GM12878 (cell line): ENCODE measurements around the gene MRPL16. TPM values are rescaled to one million over a fixed set of nuclear protein-coding genes. Genes with fewer than 3 reads are reported as not detected.

ENCODE experiments used
- CHD1 ChIP-seq: IDR thresholded peaks from 2 replicates; pipeline ENCODE4 v1.6.1; 2012; ENCODE audit warnings: low read depth, low read length, improper control_type of control experiment
- ELK1 ChIP-seq: IDR thresholded peaks from 2 replicates; pipeline ENCODE4 v1.6.1; 2012; ENCODE audit warnings: low read depth, low read length, improper control_type of control experiment
- ETV6 ChIP-seq, 2 experiments: fragments of 450-650 bp in 1 of 2; IDR thresholded peaks in 1 of 2; conservative IDR thresholded peaks in 1 of 2; 2 replicates each; pipeline ENCODE4 v1.6.1; 2014; ENCODE audit warnings: antibody characterized with exemption in 1 of 2, borderline replicate concordance in 1 of 2, low read depth in 1 of 2, mild to moderate bottlenecking in 1 of 2, moderate library complexity in 1 of 2
- JUND ChIP-seq: IDR thresholded peaks from 2 replicates; pipeline ENCODE4 v1.6.1; 2012; ENCODE audit warnings: low read depth, mild to moderate bottlenecking, low read length, improper control_type of control experiment, moderate library complexity
- KAT2A ChIP-seq: conservative IDR thresholded peaks from 2 replicates; pipeline ENCODE4 v1.6.1; 2011; ENCODE audit warnings: low read depth, low read length; ENCODE audit not compliant: control insufficient read depth
- NR2C2 ChIP-seq: IDR thresholded peaks from 2 replicates; pipeline ENCODE4 v1.6.1; 2011; ENCODE audit warnings: borderline replicate concordance, low read depth; ENCODE audit not compliant: control insufficient read depth, insufficient read length
- POLR2A ChIP-seq: IDR thresholded peaks from 2 replicates; pipeline ENCODE4 v1.6.1; 2011; ENCODE audit warnings: low read depth, mild to moderate bottlenecking, low read length
- RB1 ChIP-seq: fragments of 450-650 bp; formaldehyde crosslinking; IDR thresholded peaks from 2 replicates; pipeline ENCODE4 v1.6.1; 2017; ENCODE audit warnings: mild to moderate bottlenecking, borderline replicate concordance
- RCOR1 ChIP-seq: conservative IDR thresholded peaks from 2 replicates; pipeline ENCODE4 v1.6.1; 2012; ENCODE audit warnings: low read depth, low read length, improper control_type of control experiment
- REST ChIP-seq: IDR thresholded peaks from 2 replicates; pipeline ENCODE4 v1.6.1; 2012; ENCODE audit warnings: mild to moderate bottlenecking, low read depth, low read length
- TCF3 ChIP-seq: IDR thresholded peaks from 2 replicates; pipeline ENCODE4 v1.6.1; 2012; ENCODE audit warnings: low read depth, mild to moderate bottlenecking, low read length, borderline replicate concordance; ENCODE audit not compliant: insufficient read depth
- YBX1 ChIP-seq: fragments of 450-650 bp; IDR thresholded peaks from 2 replicates; pipeline ENCODE4 v1.6.1; 2016; ENCODE audit warnings: antibody characterized with exemption
- polyA plus RNA-seq, 11 experiments: library from polyadenylated mRNA; depleted of rRNA in 4 of 11; unstranded in 6 of 11; stranded (reverse) in 5 of 11; fragments of >200 nt; fragmentation: Nextera tagmentation in 4 of 11; fragmentation: Illumina TruSeq in 1 of 11; extraction: Ambion mirVana in 4 of 11; extraction: Trizol in 1 of 11; gene quantifications; 1 replicate in 1 of 11; 2 replicates in 10 of 11; pipeline versions ENCODE4 v1.2.1 to v1.2.3, GENCODE V29; 2011 to 2016; ENCODE audit warnings: inconsistent platforms in 2 of 11, missing spikeins in 2 of 11, low read depth in 1 of 11
- total RNA-seq, 4 experiments: library from RNA; depleted of rRNA in 3 of 4; stranded (reverse); fragments of >200 nt in 3 of 4; fragmentation: Illumina TruSeq in 1 of 4; extraction: Trizol in 1 of 4; gene quantifications; 2 replicates each; pipeline versions ENCODE4 v1.2.1 to v1.2.3, GENCODE V29; 2013 to 2021

MRPL16 gene
- total and polyA plus RNA-seq, 10 of the 15 experiments (the other 5 are each of a cell fraction or from before 2014, with no cell fraction given): 38.2 to 167 (median 106) TPM

- TF ChIP-seq REST (no peak), JUND (no peak), TCF3 (no peak), YBX1 (no peak), POLR2A (no peak), ELK1 (no peak), ETV6 (conservative IDR thresholded peaks at IDR 0.05 in 1 of 2, IDR thresholded peaks at IDR 0.05 in 1 of 2; ENCODE audit: borderline replicate concordance in 1 of 2, low read depth in 1 of 2) (no peak), RB1 (no peak), NR2C2 (no peak), KAT2A (no peak), RCOR1 (no peak), CHD1 (no peak)
Measured at GRCh38 chr11:59779487-59779886, 31.1 kb downstream of the MRPL16 start (continued).
